B cell (primary cell): ENCODE results near the gene TNNI3.

Source experiments
- EZH2 ChIP-seq: IDR thresholded peaks from 2 replicates; pipeline ENCODE4 v1.6.1; 2012; ENCODE audit warnings: borderline replicate concordance, low read depth, mild to moderate bottlenecking, moderate library complexity, low read length; ENCODE audit not compliant: insufficient read depth, poor library complexity, severe bottlenecking
- TF ChIP-seq, protein P1 (sequence below): fragments of 200-600 bp; IDR thresholded peaks from one replicate; pipeline ENCODE4 v1.8.0; 2022; ENCODE audit warnings: antibody characterized with exemption, mild to moderate bottlenecking

DNA sequence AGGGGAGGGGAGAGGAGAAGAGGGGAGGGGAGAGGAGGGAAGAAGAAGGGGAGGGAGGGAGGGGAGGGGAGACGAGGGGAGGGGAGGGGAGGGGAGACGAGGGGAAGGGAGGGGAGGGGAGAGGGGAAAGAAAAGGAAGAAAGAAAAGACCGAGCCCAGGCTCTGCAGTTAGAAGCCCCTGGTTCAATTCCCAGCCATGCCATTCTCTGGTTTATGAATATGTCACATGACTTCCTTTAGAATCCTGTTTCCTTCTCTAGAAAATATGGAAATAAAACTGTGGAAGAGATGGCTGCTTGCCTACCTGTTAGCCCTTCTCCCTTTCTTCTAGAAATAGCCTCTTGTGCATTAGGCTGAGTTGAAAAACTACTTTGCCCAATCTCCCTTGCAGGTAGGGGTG lies 22.8 kb downstream of the TNNI3 start:
- TF ChIP-seq, protein P1, sequence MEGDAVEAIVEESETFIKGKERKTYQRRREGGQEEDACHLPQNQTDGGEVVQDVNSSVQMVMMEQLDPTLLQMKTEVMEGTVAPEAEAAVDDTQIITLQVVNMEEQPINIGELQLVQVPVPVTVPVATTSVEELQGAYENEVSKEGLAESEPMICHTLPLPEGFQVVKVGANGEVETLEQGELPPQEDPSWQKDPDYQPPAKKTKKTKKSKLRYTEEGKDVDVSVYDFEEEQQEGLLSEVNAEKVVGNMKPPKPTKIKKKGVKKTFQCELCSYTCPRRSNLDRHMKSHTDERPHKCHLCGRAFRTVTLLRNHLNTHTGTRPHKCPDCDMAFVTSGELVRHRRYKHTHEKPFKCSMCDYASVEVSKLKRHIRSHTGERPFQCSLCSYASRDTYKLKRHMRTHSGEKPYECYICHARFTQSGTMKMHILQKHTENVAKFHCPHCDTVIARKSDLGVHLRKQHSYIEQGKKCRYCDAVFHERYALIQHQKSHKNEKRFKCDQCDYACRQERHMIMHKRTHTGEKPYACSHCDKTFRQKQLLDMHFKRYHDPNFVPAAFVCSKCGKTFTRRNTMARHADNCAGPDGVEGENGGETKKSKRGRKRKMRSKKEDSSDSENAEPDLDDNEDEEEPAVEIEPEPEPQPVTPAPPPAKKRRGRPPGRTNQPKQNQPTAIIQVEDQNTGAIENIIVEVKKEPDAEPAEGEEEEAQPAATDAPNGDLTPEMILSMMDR = no peak
- no peak for TF ChIP-seq EZH2
